Measurements from ENCODE around the gene PHLPP1. TPM values are rescaled to one million over a fixed set of nuclear protein-coding genes. Genes with fewer than 3 reads are reported as not detected.

The PHLPP1 gene
- total RNA-seq, 1 experiment from 2014 or later, result 14.7 TPM

- Histone ChIP-seq H3K79me2 (ENCODE audit: insufficient read depth, low read length) (no peaks in the 10 kb centered on the region), H3K4me1 (ENCODE audit: control insufficient read depth in 1 of 2, insufficient read depth in 2 of 2, low read length in 2 of 2) (peaks cover 54 to 92% of the 10 kb centered on the region in 2 experiments), H4K20me1 (ENCODE audit: insufficient read depth) (no peaks in the 10 kb centered on the region), H2AFZ (ENCODE audit: low read depth, low read length, poor library complexity, severe bottlenecking) (no peak overlapping the region), H3K4me3 (replicated peaks in 1 of 2; ENCODE audit: low read depth in 1 of 2, low read length in 2 of 2) (0 out of 4 replicates have a peak overlapping the region, but pooled peaks of 1 of the 2 experiments have one; percentile 3), H3K4me2 (ENCODE audit: low read length) (peak overlapping the region; percentile 61), H3K27me3 (ENCODE audit: insufficient read depth, low read length) (no peaks in the 10 kb centered on the region), H3K9me3 (ENCODE audit: control insufficient read depth in 1 of 2, insufficient read depth in 1 of 2, low read depth in 1 of 2, low read length in 2 of 2) (no peaks in the 10 kb centered on the region), H3K9ac (ENCODE audit: low read length) (peak overlapping the region; percentile 13; the same call in 1 of the 2 replicates), H3K9me2 (ENCODE audit: insufficient read depth) (no peaks in the 10 kb centered on the region), H3K27ac (ENCODE audit: low read depth, low read length) (no peak overlapping the region; the same call in 1 of the 2 replicates), H3K36me3 (ENCODE audit: control insufficient read depth in 1 of 2, insufficient read depth in 2 of 2, low read length in 2 of 2) (no peaks in the 10 kb centered on the region)
- TF ChIP-seq FOSL1 (IDR thresholded peaks at IDR 0.05; ENCODE audit: low read depth) (no peak), REST (IDR thresholded peaks at IDR 0.05; ENCODE audit: low read depth) (no peak), MAX (IDR thresholded peaks at IDR 0.05) (no peak), ELF1 (IDR thresholded peaks at IDR 0.05; ENCODE audit: borderline replicate concordance, low read depth) (no peak), ZFX (IDR thresholded peaks at IDR 0.05) (no peak), POLR2AphosphoS5 (IDR thresholded peaks at IDR 0.05; ENCODE audit: low read depth, low read length) (no peak), EZH2phosphoT487 (IDR thresholded peaks at IDR 0.05; ENCODE audit: borderline replicate concordance) (no peak), YY1 (IDR thresholded peaks at IDR 0.05; ENCODE audit: extremely low read depth, insufficient replicate concordance, low read depth, low read length) (no peak), CEBPB (IDR thresholded peaks at IDR 0.05; ENCODE audit: low read depth) (no peak)
- TF ChIP-seq, protein P1, sequence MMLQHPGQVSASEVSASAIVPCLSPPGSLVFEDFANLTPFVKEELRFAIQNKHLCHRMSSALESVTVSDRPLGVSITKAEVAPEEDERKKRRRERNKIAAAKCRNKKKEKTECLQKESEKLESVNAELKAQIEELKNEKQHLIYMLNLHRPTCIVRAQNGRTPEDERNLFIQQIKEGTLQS (IDR thresholded peaks at IDR 0.05), result no peak
- ATAC-seq, result no peak
- DNase-seq (ENCODE audit: low read depth, low spot score), result no peak
- BruUV-seq (replicated peaks), result no TSS peak
- intact Hi-C loops (cut with micrococcal nuclease), result no loop called here
- ChIA-PET POLR2A (no interaction called here), CTCF (no interaction called here), RAD21 (ENCODE audit: low non-redundant PET in 1 of 2, low total read pairs in 2 of 2, uncharacterized antibody in 2 of 2, unreplicated experiment in 2 of 2) (no interaction called here)
Measured at GRCh38 chr18:62876828-62877227, 161.5 kb downstream of the PHLPP1 start.

Data from HCT116 (cell line).